ENCODE results near the gene PREP. TPM values are rescaled to one million over a fixed set of nuclear protein-coding genes. Genes with fewer than 3 reads are reported as not detected.
A peak's percentile ranks its signal among the peaks of the same experiment; 100 is the strongest.

The PREP gene
- total RNA-seq, 4 donors from 2014 or later, result 9.7 to 29.6 (median 17.1) TPM

- no peak overlapping the region for H3K4me3 ChIP-seq
- H3K4me1 ChIP-seq, result no peaks in the 10 kb centered on the region
- TF ChIP-seq POLR2A (IDR thresholded peaks at IDR 0.05), result no peak
- TF ChIP-seq CTCF (IDR thresholded peaks at IDR 0.05), result peak in 1 of 4 experiments; percentile 11
- no peak overlapping the region for H3K27ac ChIP-seq
- no peak for DNase-seq
- no peaks in the 10 kb centered on the region for H3K36me3 ChIP-seq
- intact Hi-C loops (cut with DNase I; ENCODE audit: low total_unique reads), result no loop called here
- no peaks in the 10 kb centered on the region for H3K27me3 ChIP-seq
- no peaks in the 10 kb centered on the region for H3K9me3 ChIP-seq
Observed at GRCh38 chr6:105317607-105318533, 85.0 kb downstream of the PREP start.

- H3K27ac ChIP-seq, result no peak overlapping the region
- no peak for DNase-seq
- no peaks in the 10 kb centered on the region for H3K27me3 ChIP-seq
- H3K4me1 ChIP-seq, result no peaks in the 10 kb centered on the region
- no peak overlapping the region for H3K4me3 ChIP-seq
- intact Hi-C loops (cut with DNase I; ENCODE audit: low total_unique reads), result no loop called here
- H3K9me3 ChIP-seq, result no peaks in the 10 kb centered on the region
- TF ChIP-seq CTCF (IDR thresholded peaks at IDR 0.05) (no peak), POLR2A (IDR thresholded peaks at IDR 0.05) (no peak)
- no peaks in the 10 kb centered on the region for H3K36me3 ChIP-seq
Observed at GRCh38 chr6:105313211-105313610, 89.7 kb downstream of the PREP start.

GRCh38 chr6:105310947-105311346 is 91.9 kb downstream of the PREP start:
- Histone ChIP-seq H3K27ac (no peak overlapping the region), H3K4me3 (no peak overlapping the region), H3K9me3 (no peaks in the 10 kb centered on the region), H3K4me1 (no peaks in the 10 kb centered on the region), H3K27me3 (no peaks in the 10 kb centered on the region), H3K36me3 (no peaks in the 10 kb centered on the region)
- DNase-seq, result no peak
- intact Hi-C loops (cut with DNase I; ENCODE audit: low total_unique reads), result no loop called here
- no peak for TF ChIP-seq POLR2A (IDR thresholded peaks at IDR 0.05)
- no peak for TF ChIP-seq CTCF (IDR thresholded peaks at IDR 0.05)

- intact Hi-C loops (cut with DNase I; ENCODE audit: low total_unique reads), result no loop called here
- Histone ChIP-seq H3K4me3 (no peak overlapping the region), H3K27ac (no peak overlapping the region), H3K36me3 (no peaks in the 10 kb centered on the region), H3K27me3 (no peaks in the 10 kb centered on the region), H3K9me3 (no peaks in the 10 kb centered on the region), H3K4me1 (no peaks in the 10 kb centered on the region)
- no peak for DNase-seq
- no peak for TF ChIP-seq POLR2A (IDR thresholded peaks at IDR 0.05)
- no peak for TF ChIP-seq CTCF (IDR thresholded peaks at IDR 0.05)
Observed at GRCh38 chr6:105310371-105310770, 92.5 kb downstream of the PREP start.

- Histone ChIP-seq H3K4me3 (no peak overlapping the region), H3K4me1 (no peaks in the 10 kb centered on the region), H3K36me3 (no peaks in the 10 kb centered on the region), H3K9me3 (no peaks in the 10 kb centered on the region), H3K27ac (no peak overlapping the region), H3K27me3 (no peaks in the 10 kb centered on the region)
- TF ChIP-seq CTCF (IDR thresholded peaks at IDR 0.05) (no peak), POLR2A (IDR thresholded peaks at IDR 0.05) (no peak)
- no peak for DNase-seq
- intact Hi-C loops (cut with DNase I; ENCODE audit: low total_unique reads), result no loop called here
Observed at GRCh38 chr6:105308840-105309239, 94.0 kb downstream of the PREP start.
